IMR-90 (cell line): ENCODE results near the gene AFG3L2. TPM values are rescaled to one million over a fixed set of nuclear protein-coding genes. Genes with fewer than 3 reads are reported as not detected.

Experiments
- ATAC-seq: fragments of 200-7000 bp; cut with Tn5 transposase; 2 replicates; pipeline ENCODE4 v1.9.1; 2020; ENCODE audit warnings: low read depth, mild to moderate bottlenecking, moderate library complexity
- BruUV-seq: library from RNA; stranded (reverse); fragments of 400-500 nt; replicated peaks from 2 replicates; lab custom pipeline; 2021; lab: Mats Ljungman, UMichigan
- CTCF ChIA-PET: fragments of 300-600 bp; formaldehyde crosslinking; extraction: SDS; loops from one replicate; lab custom pipeline; 2021; ENCODE audit warnings: antibody characterized with exemption; lab: Yijun Ruan, JAX
- POLR2A ChIA-PET: fragments of 300-600 bp; sonication (Branson Sonifier 250); formaldehyde crosslinking; loops from one replicate; lab custom pipeline; 2022; ENCODE audit warnings: antibody characterized with exemption; ENCODE audit not compliant: unreplicated experiment; lab: Charles Lee
- DNase-seq: peaks from one replicate; pipeline ENCODE4 v3.0.0; 2013
- H2AFZ ChIP-seq: replicated peaks from 2 replicates; pipeline ENCODE3; 2013; ENCODE audit warnings: low read length, mild to moderate bottlenecking; ENCODE audit not compliant: poor library complexity
- H2AK5ac ChIP-seq: 2 replicates; pipeline ENCODE4 v1.6.1; 2013; ENCODE audit warnings: low read depth, low read length, inconsistent platforms
- H2AK9ac ChIP-seq: replicated peaks from 2 replicates; pipeline ENCODE3; 2013; ENCODE audit warnings: mild to moderate bottlenecking, low read depth, low read length, moderate library complexity; ENCODE audit not compliant: poor library complexity
- H2BK120ac ChIP-seq: 2 replicates; pipeline ENCODE4 v1.6.1; 2013; ENCODE audit warnings: low read depth, low read length, inconsistent platforms
- H2BK15ac ChIP-seq: 3 replicates; pipeline ENCODE4 v1.6.1; 2013; ENCODE audit warnings: low read depth, low read length, inconsistent platforms
- H2BK20ac ChIP-seq: 2 replicates; pipeline ENCODE4 v1.6.1; 2013; ENCODE audit warnings: low read depth, mild to moderate bottlenecking, inconsistent platforms, low read length, moderate library complexity
- H2BK5ac ChIP-seq: 2 replicates; pipeline ENCODE4 v1.6.1; 2013; ENCODE audit warnings: mild to moderate bottlenecking, low read depth, low read length, inconsistent platforms; ENCODE audit not compliant: poor library complexity, severe bottlenecking
- H3K14ac ChIP-seq: replicated peaks from 2 replicates; pipeline ENCODE4 v1.6.1; 2013; ENCODE audit warnings: low read depth, low read length, inconsistent platforms
- H3K18ac ChIP-seq: 2 replicates; pipeline ENCODE4 v1.6.1; 2013; ENCODE audit warnings: low read depth, low read length, control low read depth
- H3K23ac ChIP-seq: 2 replicates; pipeline ENCODE4 v1.6.1; 2013; ENCODE audit warnings: low read depth, low read length, inconsistent platforms
- H3K27ac ChIP-seq: 2 replicates; pipeline ENCODE4 v1.5.1; 2013; ENCODE audit warnings: mild to moderate bottlenecking, control low read depth, low read length; ENCODE audit not compliant: insufficient read depth
- H3K27me3 ChIP-seq: 2 replicates; pipeline ENCODE4 v1.6.1; 2013; ENCODE audit warnings: low read length; ENCODE audit not compliant: control insufficient read depth, insufficient read depth
- H3K36me3 ChIP-seq: 2 replicates; pipeline ENCODE4 v1.6.1; 2013; ENCODE audit warnings: low read length, mixed read lengths; ENCODE audit not compliant: control insufficient read depth, insufficient read depth
- H3K4ac ChIP-seq: 2 replicates; pipeline ENCODE4 v1.6.1; 2013; ENCODE audit warnings: low read depth, low read length, inconsistent platforms
- H3K4me1 ChIP-seq: 2 replicates; pipeline ENCODE4 v1.6.1; 2013; ENCODE audit warnings: low read length, mixed read lengths; ENCODE audit not compliant: control insufficient read depth, insufficient read depth
- H3K4me2 ChIP-seq: 2 replicates; pipeline ENCODE4 v1.6.1; 2013; ENCODE audit warnings: low read depth, mild to moderate bottlenecking, control low read depth, low read length, moderate library complexity
- H3K4me3 ChIP-seq: 2 replicates; pipeline ENCODE4 v1.5.1; 2013; ENCODE audit warnings: low read depth, mild to moderate bottlenecking, control low read depth, low read length, moderate library complexity; ENCODE audit not compliant: insufficient read depth
- H3K56ac ChIP-seq: 2 replicates; pipeline ENCODE4 v1.6.1; 2013; ENCODE audit warnings: low read length, inconsistent platforms; ENCODE audit not compliant: insufficient read depth; ENCODE audit errors: extremely low read depth
- H3K79me1 ChIP-seq, 2 experiments: 2 replicates each; pipeline ENCODE4 v1.6.1; 2013; ENCODE audit warnings: low read length in 2 of 2, inconsistent platforms in 1 of 2, low read depth in 1 of 2
- H3K9ac ChIP-seq: 2 replicates; pipeline ENCODE4 v1.6.1; 2013; ENCODE audit warnings: low read depth, low read length, control low read depth
- H3K9me1 ChIP-seq: 2 replicates; pipeline ENCODE4 v1.6.1; 2013; ENCODE audit warnings: low read length, inconsistent platforms; ENCODE audit not compliant: insufficient read depth
- H3K9me3 ChIP-seq: 2 replicates; pipeline ENCODE4 v1.6.1; 2013; ENCODE audit warnings: low read length; ENCODE audit not compliant: control insufficient read depth, insufficient read depth
- H4K20me1 ChIP-seq: 2 replicates; pipeline ENCODE4 v1.6.1; 2013; ENCODE audit warnings: low read length, inconsistent platforms; ENCODE audit not compliant: insufficient read depth
- H4K5ac ChIP-seq: 2 replicates; pipeline ENCODE4 v1.6.1; 2013; ENCODE audit warnings: mild to moderate bottlenecking, low read depth, low read length, control low read depth
- H4K8ac ChIP-seq, 2 experiments: 2 replicates each; pipeline ENCODE4 v1.6.1; 2013; ENCODE audit warnings: low read depth in 2 of 2, low read length in 2 of 2, control low read depth in 1 of 2, inconsistent platforms in 1 of 2
- H4K91ac ChIP-seq: 2 replicates; pipeline ENCODE4 v1.6.1; 2013; ENCODE audit warnings: low read depth, low read length, inconsistent platforms; ENCODE audit not compliant: insufficient read depth
- BHLHE40 ChIP-seq: fragments of 150-350 bp; IDR thresholded peaks from 2 replicates; pipeline ENCODE4 v1.6.1; 2016; ENCODE audit warnings: mild to moderate bottlenecking, low read depth, low read length
- CEBPB ChIP-seq: IDR thresholded peaks from 2 replicates; pipeline ENCODE4 v1.6.1; 2012; ENCODE audit warnings: low read depth, low read length, improper control_type of control experiment
- CHD1 ChIP-seq: IDR thresholded peaks from 2 replicates; pipeline ENCODE4 v1.6.1; 2012; ENCODE audit warnings: low read depth, low read length, improper control_type of control experiment
- CTCF ChIP-seq: conservative IDR thresholded peaks from 2 replicates; pipeline ENCODE4 v1.5.1; 2012; ENCODE audit warnings: mild to moderate bottlenecking, low read depth, low read length, improper control_type of control experiment
- ELK1 ChIP-seq: fragments of 150-350 bp; IDR thresholded peaks from 2 replicates; pipeline ENCODE4 v1.6.1; 2016; ENCODE audit warnings: low read depth, mild to moderate bottlenecking, low read length, moderate library complexity, borderline replicate concordance
- FOS ChIP-seq: fragments of 150-350 bp; IDR thresholded peaks from 2 replicates; pipeline ENCODE4 v1.6.1; 2016; ENCODE audit warnings: low read depth, low read length
- MAFK ChIP-seq: IDR thresholded peaks from 2 replicates; pipeline ENCODE4 v1.6.1; 2012; ENCODE audit warnings: low read depth, low read length, improper control_type of control experiment
- MAZ ChIP-seq: IDR thresholded peaks from 2 replicates; pipeline ENCODE4 v1.6.1; 2012; ENCODE audit warnings: low read depth, mild to moderate bottlenecking, low read length, improper control_type of control experiment, moderate library complexity, borderline replicate concordance
- MXI1 ChIP-seq: IDR thresholded peaks from 2 replicates; pipeline ENCODE4 v1.6.1; 2012; ENCODE audit warnings: low read depth, mild to moderate bottlenecking, low read length, moderate library complexity, borderline replicate concordance
- NFE2L2 ChIP-seq: fragments of 150-350 bp; IDR thresholded peaks from 2 replicates; pipeline ENCODE4 v1.6.1; 2016; ENCODE audit warnings: low read depth, mild to moderate bottlenecking, low read length
- POLR2A ChIP-seq: IDR thresholded peaks from 2 replicates; pipeline ENCODE4 v1.6.1; 2012; ENCODE audit warnings: mild to moderate bottlenecking, low read depth, low read length
- RAD21 ChIP-seq: IDR thresholded peaks from 2 replicates; pipeline ENCODE4 v1.6.1; 2012; ENCODE audit warnings: low read length, improper control_type of control experiment
- RCOR1 ChIP-seq: IDR thresholded peaks from 2 replicates; pipeline ENCODE4 v1.6.1; 2012; ENCODE audit warnings: mild to moderate bottlenecking, low read length, improper control_type of control experiment; ENCODE audit not compliant: insufficient replicate concordance
- RFX5 ChIP-seq: IDR thresholded peaks from 2 replicates; pipeline ENCODE4 v1.8.0; 2012; ENCODE audit warnings: low read depth, mild to moderate bottlenecking, low read length, moderate library complexity
- SMC3 ChIP-seq: fragments of 150-350 bp; IDR thresholded peaks from 2 replicates; pipeline ENCODE4 v1.6.1; 2016; ENCODE audit warnings: low read depth, mild to moderate bottlenecking, antibody characterized with exemption, low read length, moderate library complexity
- USF2 ChIP-seq: fragments of 150-350 bp; IDR thresholded peaks from 2 replicates; pipeline ENCODE4 v1.6.1; 2017; ENCODE audit warnings: mild to moderate bottlenecking, antibody characterized with exemption, low read length, low read depth
- WGBS, 2 experiments: methylation state at CpG; one replicate each; pipeline versions ENCODE4 v1.1.5 to v1.1.7; 2013; ENCODE audit warnings: missing lambda C conversion rate in 2 of 2; ENCODE audit not compliant: insufficient read length in 1 of 2; ENCODE audit errors: extremely low coverage in 2 of 2; 5-methylcytosine and 5-hydroxymethylcytosine counted together
- dilution Hi-C: fragments of 300-500 bp; cut with HindIII; formaldehyde crosslinking; loops from one replicate; pipeline ENCODE4 v1.14.3; 2018; ENCODE audit warnings: low sequenced_read_pairs; ENCODE audit not compliant: unreplicated experiment
- in situ Hi-C: fragments of 300-500 bp; cut with MboI; formaldehyde crosslinking; loops from 3 replicates; pipeline ENCODE4 v1.14.3; 2019; ENCODE audit warnings: low sequenced_read_pairs, inconsistent platforms, mixed read lengths
- intact Hi-C: fragments of 100-400 bp; cut with micrococcal nuclease; formaldehyde crosslinking; loops from 2 replicates; pipeline ENCODE4 v1.10.0; 2022
- polyA plus RNA-seq, 3 experiments: library from polyadenylated mRNA; depleted of rRNA; stranded (reverse); fragments of >200 nt; gene quantifications; 2 replicates each; pipeline ENCODE4 v1.2.3, GENCODE V29; 2012; ENCODE audit warnings: low replicate concordance in 1 of 3
- total RNA-seq: library from RNA; depleted of rRNA; stranded (reverse); fragments of >200 nt; gene quantifications from 2 replicates; pipeline ENCODE4 v1.2.3, GENCODE V29; 2012

Gene AFG3L2
- total and polyA plus RNA-seq, 2 of the 4 experiments (the other 2 are of a cell fraction), result 26.9 to 37.6 TPM

GRCh38 chr18:12335503-12335902 lies 41.5 kb downstream of the AFG3L2 start:
- dilution Hi-C loops (no loop called here), in situ Hi-C loops (no loop called here), intact Hi-C loops (no loop called here)
- H3K9ac ChIP-seq, result no peak overlapping the region
- no peak overlapping the region for H3K56ac ChIP-seq
- no peak overlapping the region for H4K8ac ChIP-seq
- peaks cover 0 to 28% of the 10 kb centered on the region in 2 experiments; a peak in 2 of 4 replicates for H3K79me1 ChIP-seq
- H2AK9ac ChIP-seq, result no peak overlapping the region
- no peak overlapping the region for H2BK5ac ChIP-seq
- no TSS peak for BruUV-seq
- H4K5ac ChIP-seq, result no peak overlapping the region
- no peak overlapping the region for H2AFZ ChIP-seq
- no peak overlapping the region for H2AK5ac ChIP-seq
- peaks cover 2% of the 10 kb centered on the region; the same call in 1 of the 2 replicates for H3K4me1 ChIP-seq
- WGBS, 2 experiments, result 80% methylated on average over 7 of the region's 7 CpGs; no CpG with 5 or more reads in 1 of the 2 experiments
- no peak overlapping the region for H3K4ac ChIP-seq
- ATAC-seq (no peak), DNase-seq (no peak)
- no peak overlapping the region for H3K23ac ChIP-seq
- ChIA-PET CTCF (no interaction called here), POLR2A (no interaction called here)
- TF ChIP-seq CTCF, result no peak
- no peak for TF ChIP-seq MAFK
- no peak for TF ChIP-seq SMC3
- TF ChIP-seq CEBPB, result no peak
- no peak for TF ChIP-seq FOS
- no peak for TF ChIP-seq RAD21
- TF ChIP-seq ELK1, result no peak
- TF ChIP-seq POLR2A, result no peak
- TF ChIP-seq BHLHE40, result no peak
- TF ChIP-seq NFE2L2, result no peak
- TF ChIP-seq MAZ, result no peak
- TF ChIP-seq USF2, result no peak
- TF ChIP-seq RFX5, result no peak
- TF ChIP-seq RCOR1, result no peak
- no peak for TF ChIP-seq MXI1
- no peak for TF ChIP-seq CHD1
- peaks cover 57% of the 10 kb centered on the region for H4K20me1 ChIP-seq
- H3K14ac ChIP-seq, result no peak overlapping the region
- peaks cover 7% of the 10 kb centered on the region; the same call in 1 of the 2 replicates for H3K9me1 ChIP-seq
- no peaks in the 10 kb centered on the region for H3K27me3 ChIP-seq
- H2BK20ac ChIP-seq, result no peak overlapping the region
- H3K4me2 ChIP-seq, result no peak overlapping the region
- H2BK15ac ChIP-seq, result no peak overlapping the region
- no peaks in the 10 kb centered on the region for H3K9me3 ChIP-seq
- H3K36me3 ChIP-seq, result peaks cover 35% of the 10 kb centered on the region
- no peak overlapping the region for H3K18ac ChIP-seq
- no peak overlapping the region for H3K27ac ChIP-seq
- no peak overlapping the region for H4K91ac ChIP-seq
- H3K4me3 ChIP-seq, result no peak overlapping the region
- no peak overlapping the region for H2BK120ac ChIP-seq
